Measurements from ENCODE around the gene VEPH1.

Gene VEPH1

GRCh38 chr3:157523814-157524213 is 20.6 kb upstream of the VEPH1 start:
- no peak for DNase-seq (ENCODE audit: low read depth in 2 of 2)

GRCh38 chr3:157522648-157523047 is 19.4 kb upstream of the VEPH1 start:
- DNase-seq (ENCODE audit: low read depth in 2 of 2), result no peak

- no peak for DNase-seq (ENCODE audit: low read depth in 2 of 2)
Measured at GRCh38 chr3:157520485-157521150, 17.4 kb upstream of the VEPH1 start.

- no peak for DNase-seq (ENCODE audit: low read depth in 2 of 2)
Measured at GRCh38 chr3:157518881-157519280, 15.7 kb upstream of the VEPH1 start.

- DNase-seq (ENCODE audit: low read depth in 2 of 2), result no peak
Measured at GRCh38 chr3:157516928-157517327, 13.7 kb upstream of the VEPH1 start.

- DNase-seq (ENCODE audit: low read depth in 2 of 2), result no peak
Measured at GRCh38 chr3:157515398-157515797, 12.2 kb upstream of the VEPH1 start.

- no peak for DNase-seq (ENCODE audit: low read depth in 2 of 2)
Measured at GRCh38 chr3:157514371-157514895, 11.2 kb upstream of the VEPH1 start.

GRCh38 chr3:157513585-157513984 is 10.4 kb upstream of the VEPH1 start:
- DNase-seq (ENCODE audit: low read depth in 2 of 2), result no peak

GRCh38 chr3:157512534-157512933 is 9.3 kb upstream of the VEPH1 start:
- no peak for DNase-seq (ENCODE audit: low read depth in 2 of 2)

- DNase-seq (ENCODE audit: low read depth in 2 of 2), result no peak
Measured at GRCh38 chr3:157508461-157508860, 5.2 kb upstream of the VEPH1 start.

- no peak for DNase-seq (ENCODE audit: low read depth in 2 of 2)
Measured at GRCh38 chr3:157501863-157502262, 1.4 kb downstream of the VEPH1 start.

GRCh38 chr3:157500232-157500631 is 3.0 kb downstream of the VEPH1 start:
- no peak for DNase-seq (ENCODE audit: low read depth in 2 of 2)

GRCh38 chr3:157499342-157499963 is 3.8 kb downstream of the VEPH1 start:
- DNase-seq (ENCODE audit: low read depth in 2 of 2), result no peak

GRCh38 chr3:157498371-157498770 is 4.8 kb downstream of the VEPH1 start:
- DNase-seq (ENCODE audit: low read depth in 2 of 2), result no peak

GRCh38 chr3:157495846-157496245 is 7.4 kb downstream of the VEPH1 start:
- no peak for DNase-seq (ENCODE audit: low read depth in 2 of 2)

- no peak for DNase-seq (ENCODE audit: low read depth in 2 of 2)
Measured at GRCh38 chr3:157494581-157495281, 8.5 kb downstream of the VEPH1 start.

- DNase-seq (ENCODE audit: low read depth in 2 of 2), result no peak
Measured at GRCh38 chr3:157493627-157494550, 9.3 kb downstream of the VEPH1 start.

- no peak for DNase-seq (ENCODE audit: low read depth in 2 of 2)
Measured at GRCh38 chr3:157491136-157491535, 12.1 kb downstream of the VEPH1 start.

GRCh38 chr3:157488144-157488543 is 15.1 kb downstream of the VEPH1 start:
- no peak for DNase-seq (ENCODE audit: low read depth in 2 of 2)

- no peak for DNase-seq (ENCODE audit: low read depth in 2 of 2)
Measured at GRCh38 chr3:157487339-157487738, 15.9 kb downstream of the VEPH1 start.

GRCh38 chr3:157479464-157480243 is 23.6 kb downstream of the VEPH1 start:
- DNase-seq (ENCODE audit: low read depth in 2 of 2), result no peak

All from stimulated activated CD4-positive, alpha-beta T cell treated with anti-CD3 and anti-CD28 coated beads, Interleukin-15, amount 100 ng/mL, for 48 hours (primary cell).